ENCODE results near the gene CD86.

Gene CD86

DNA sequence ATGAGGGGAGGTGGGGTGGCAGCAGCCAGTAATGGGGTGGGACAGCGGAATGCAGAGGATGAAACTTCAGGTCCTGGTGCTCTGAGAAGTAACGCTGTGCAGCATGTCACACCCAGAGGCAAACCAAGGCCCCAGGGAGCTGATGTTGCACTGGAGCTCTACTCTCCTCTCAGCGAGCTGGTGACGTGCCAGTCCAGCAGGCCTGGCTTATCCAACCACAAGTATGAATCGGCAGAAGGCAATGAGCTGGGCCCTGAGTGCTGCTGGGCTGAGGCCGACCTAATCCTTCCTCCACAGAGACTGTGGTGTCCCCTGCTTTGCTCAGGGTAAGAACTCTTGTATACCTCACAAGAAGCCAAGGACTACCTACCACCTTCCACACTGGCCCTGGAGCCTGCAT, 30.5 kb downstream of the CD86 start:
- DNase-seq (ENCODE audit: extremely low spot score, insufficient read length, low read depth) = no peak
- FAIRE-seq = peak; percentile 75

DNA sequence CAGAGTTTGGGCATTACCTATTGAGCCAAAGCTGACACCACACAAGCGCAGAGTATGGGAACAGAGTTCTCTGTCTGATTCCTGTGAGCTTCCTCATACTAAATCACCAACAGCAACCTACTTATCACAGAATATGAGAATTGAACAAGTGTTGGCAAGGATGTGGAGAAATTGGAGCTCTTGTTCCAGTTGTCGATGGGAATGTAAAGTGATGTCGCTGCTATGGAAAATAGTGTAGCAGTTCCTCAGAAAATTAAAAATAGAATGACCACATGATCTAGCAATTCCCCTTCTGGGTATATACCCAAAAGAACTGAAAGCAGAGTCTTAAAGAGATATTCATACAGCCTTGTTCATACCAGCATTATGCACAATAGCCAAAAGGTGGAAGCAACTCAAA, 33.4 kb downstream of the CD86 start:
- FAIRE-seq = no peak

DNA sequence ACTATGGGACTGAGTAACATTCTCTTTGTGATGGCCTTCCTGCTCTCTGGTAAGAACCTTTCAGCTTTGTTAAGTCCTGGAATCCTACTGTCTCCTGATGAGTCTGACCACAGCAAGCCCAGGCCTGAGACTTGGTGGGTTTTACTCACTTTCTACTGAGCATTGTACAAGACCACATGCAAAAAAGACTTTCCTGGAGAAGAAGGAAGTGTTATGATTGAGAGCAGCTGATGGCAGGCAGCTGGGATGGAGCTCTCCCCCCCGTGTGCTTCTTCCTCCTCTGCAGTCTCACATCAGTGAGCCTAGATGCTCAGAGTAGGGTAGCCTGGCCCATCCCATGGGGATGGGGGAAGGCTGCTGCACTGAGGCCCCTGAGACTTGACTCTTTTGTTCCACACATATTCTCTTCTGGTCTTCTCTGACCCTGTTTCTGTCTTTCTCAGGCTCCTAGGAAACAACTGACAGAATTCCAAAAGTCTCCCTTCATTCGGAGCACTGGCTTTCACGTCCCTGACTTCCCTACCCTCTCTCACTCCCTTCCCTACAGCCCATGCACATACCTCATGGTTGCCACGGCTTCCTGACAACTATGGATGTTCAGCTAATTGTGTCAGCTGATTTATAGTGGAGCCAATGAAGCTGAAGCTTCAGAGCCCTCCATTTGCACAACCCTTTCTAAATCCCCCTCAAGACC, 36.6 kb downstream of the CD86 start:
- no peak for DNase-seq (ENCODE audit: extremely low spot score, insufficient read length, low read depth)
- FAIRE-seq = peak; percentile 96

More for the DNA sequence above, 33.4 kb downstream of the CD86 start:
- no peak for DNase-seq (ENCODE audit: extremely low spot score, insufficient read length, low read depth)

DNA sequence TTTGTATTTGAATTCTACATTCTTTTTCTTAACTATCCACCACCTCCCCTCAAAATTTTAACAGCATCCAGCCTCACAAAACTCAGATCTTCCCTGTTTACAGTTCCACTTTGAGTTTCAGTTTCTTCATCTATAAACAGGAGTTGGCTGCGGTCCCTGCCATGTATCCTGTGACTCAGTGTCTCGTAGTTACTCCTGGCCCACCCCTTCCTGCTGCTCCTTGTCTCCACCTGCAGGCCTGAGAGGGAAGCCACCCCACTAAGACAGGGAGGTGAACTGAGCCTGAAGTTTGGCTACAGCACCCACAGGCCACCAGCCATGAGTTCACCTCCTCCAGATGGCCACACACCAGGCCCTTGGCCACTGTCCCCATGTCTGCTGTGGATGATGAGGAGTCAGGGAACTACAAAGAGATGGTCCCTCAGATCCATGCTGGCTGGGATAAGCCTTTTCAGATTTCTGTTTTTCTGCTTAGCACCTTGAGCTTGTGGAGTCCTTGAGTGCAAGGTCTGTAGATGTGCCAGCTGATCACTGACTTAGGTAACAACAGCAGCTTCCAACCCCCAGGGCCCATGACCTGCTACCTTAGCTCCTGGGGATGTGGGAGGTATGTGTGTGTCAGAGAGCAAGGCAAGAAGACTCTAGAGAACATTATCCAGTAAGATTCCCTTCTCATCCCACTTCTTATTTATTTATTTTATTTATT, 37.5 kb downstream of the CD86 start:
- no peak for DNase-seq (ENCODE audit: extremely low spot score, insufficient read length, low read depth)
- no peak for FAIRE-seq

DNA sequence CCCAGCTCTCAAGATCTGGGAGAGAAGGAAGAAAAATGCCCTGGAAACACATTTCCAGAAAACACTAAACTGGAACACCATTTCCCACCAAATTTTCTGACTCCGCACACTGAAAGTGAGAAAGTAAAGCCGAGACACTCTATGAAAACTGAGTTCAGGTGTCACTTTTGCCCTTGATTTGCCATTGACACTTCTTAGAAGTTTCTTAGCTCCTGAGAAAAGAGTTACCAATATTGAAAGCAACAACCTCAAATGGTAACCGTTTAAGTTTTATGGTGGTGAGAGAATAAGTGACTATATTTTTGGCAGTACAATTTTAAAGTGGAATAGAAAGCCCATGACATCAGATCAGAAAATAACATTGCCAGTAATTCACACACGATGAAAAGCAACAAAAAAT, 39.0 kb downstream of the CD86 start:
- no peak for DNase-seq (ENCODE audit: extremely low spot score, insufficient read length, low read depth)
- FAIRE-seq = peak; percentile 94

DNA sequence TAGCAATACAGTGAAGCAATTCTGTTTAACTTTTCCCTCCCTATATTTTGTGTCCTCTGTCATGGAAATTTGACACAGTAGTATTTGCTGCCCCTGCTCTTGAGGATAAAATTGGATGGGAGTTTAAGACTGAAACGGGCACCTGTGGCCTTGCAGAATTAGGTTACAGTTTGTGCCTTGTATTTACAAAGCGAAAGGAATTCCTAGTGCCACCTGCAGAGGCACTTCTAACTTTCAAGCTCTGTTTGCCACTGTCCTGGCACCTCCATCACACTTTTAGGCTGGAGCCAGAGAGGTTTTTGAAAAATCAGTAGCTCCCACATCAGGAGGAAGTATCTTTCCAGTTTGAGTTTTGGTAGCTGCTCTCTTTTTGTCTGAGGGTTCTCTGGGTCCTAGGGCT, 39.5 kb downstream of the CD86 start:
- FAIRE-seq = no peak
- DNase-seq (ENCODE audit: extremely low spot score, insufficient read length, low read depth) = no peak

DNA sequence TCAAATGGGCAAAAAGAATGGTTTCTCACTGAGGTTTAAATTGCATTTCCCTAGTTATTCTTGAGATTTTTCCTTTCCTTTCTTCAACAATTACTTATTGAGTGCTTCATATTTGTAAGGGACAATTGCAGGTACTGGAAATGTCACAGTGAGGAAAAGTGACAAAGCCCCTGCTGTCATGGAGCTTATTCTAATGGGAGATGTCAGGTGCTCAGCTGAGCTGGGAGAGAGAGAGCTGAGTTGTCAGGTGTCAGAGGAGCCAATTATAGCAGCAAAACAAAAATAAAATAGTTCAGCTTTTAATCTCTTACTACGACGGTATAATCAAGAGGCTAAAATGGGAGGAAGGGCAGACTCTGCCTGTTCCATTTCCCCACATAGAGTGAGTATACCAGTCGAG, 42.0 kb downstream of the CD86 start:
- FAIRE-seq (no peak), DNase-seq (ENCODE audit: extremely low spot score, insufficient read length, low read depth) (no peak)

DNA sequence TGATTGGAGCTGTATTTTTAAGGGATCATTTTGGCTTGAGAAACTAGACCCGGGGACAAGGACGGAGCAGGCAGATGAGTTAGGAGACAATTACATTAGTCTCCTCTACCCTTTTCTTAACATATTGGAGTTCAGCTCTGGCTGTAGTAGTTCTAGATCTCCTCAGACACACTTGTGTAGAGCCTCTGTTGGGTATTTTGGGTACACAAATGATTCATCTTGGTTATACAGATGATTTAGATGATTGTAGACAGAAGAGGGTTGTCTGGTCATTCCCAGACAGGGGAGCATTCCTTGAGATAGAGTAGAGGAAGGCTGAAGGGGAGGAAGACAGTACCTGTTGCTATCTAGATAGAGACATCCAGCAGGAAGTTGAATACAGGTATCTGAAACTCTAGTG, 43.4 kb downstream of the CD86 start:
- no peak for DNase-seq (ENCODE audit: extremely low spot score, insufficient read length, low read depth)
- FAIRE-seq = peak; percentile 9

DNA sequence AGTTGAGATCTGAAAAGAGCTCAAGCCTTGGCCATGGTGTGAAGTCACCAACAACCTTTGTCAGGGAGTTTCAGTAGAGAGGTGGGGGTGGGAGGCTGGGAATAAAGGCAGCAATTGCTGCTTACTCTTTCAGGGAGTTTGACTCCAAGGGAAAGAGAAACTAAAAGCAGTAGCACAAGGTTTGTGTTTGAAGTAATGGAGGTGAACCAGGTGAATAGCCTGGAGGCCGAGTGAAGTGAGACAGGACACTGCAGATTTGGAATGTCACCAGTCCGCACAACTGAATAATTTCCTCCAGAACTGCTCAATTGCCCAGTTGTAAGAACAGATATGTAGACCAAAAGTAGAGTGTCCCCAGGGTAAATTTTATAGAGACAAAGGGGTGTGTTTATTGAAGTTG, 44.1 kb downstream of the CD86 start:
- FAIRE-seq (peak; percentile 55), DNase-seq (ENCODE audit: extremely low spot score, insufficient read length, low read depth) (no peak)

DNA sequence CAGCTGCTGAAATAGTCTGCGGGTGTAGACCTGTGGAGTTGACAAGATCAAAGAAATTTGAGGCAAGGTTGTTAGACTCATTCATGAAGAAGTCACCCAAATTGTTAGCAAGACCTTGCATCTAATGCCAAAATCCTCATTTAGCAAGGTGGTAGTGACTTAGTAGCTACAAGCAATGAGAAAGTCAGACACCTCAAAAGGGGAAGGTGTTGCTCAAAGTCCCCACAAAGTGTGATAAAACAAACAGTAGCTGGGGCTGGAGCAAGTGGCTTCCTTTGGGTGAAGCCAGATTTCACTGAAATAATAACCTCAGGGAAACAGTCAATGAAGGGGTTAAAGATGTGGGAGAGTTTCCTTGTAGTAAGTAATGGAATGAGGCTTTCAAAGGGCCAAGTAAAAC, 44.9 kb downstream of the CD86 start:
- no peak for FAIRE-seq
- DNase-seq (ENCODE audit: extremely low spot score, insufficient read length, low read depth) = no peak

DNA sequence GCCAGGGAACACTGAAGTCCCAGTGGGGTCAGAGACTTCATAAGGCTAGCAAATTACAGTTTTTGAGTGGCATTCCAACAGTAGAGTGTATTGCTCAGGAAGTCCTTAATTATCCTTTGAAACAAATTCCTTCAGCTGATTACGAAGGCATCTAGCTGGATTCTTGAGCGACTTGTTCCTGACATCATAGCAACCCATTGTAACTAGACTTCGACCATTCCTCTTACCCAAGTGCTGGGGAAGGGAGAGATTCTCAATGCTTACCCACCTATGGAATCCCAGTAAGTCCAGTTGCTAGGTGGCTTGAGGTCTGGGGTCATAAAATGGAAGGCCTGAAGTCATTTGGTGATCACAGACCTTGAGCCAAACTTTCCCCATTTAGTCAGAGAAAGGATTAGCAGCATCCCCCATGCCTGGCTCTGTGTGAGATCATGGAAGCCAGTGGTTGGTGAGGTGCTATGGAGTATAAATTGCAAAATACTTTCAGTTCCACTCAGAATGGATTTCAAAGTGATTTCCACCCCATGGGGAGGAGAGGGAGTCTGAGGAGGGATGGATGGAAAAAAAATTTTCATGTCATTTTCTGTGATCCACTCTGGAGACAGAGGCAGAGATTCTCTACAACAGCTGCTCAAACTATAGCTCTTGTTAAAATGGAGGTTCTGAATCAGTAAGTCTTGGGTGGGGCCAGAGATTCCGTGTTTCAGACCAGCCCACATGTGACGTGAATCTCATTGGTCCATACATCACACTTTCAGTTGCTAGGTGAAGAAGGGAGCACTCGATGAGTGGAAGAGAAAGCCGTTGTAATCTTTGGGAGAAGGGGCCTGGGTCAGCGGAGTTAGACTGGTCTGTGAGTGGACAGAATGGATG, 45.7 kb downstream of the CD86 start:
- FAIRE-seq (no peak), DNase-seq (ENCODE audit: extremely low spot score, insufficient read length, low read depth) (no peak)

DNA sequence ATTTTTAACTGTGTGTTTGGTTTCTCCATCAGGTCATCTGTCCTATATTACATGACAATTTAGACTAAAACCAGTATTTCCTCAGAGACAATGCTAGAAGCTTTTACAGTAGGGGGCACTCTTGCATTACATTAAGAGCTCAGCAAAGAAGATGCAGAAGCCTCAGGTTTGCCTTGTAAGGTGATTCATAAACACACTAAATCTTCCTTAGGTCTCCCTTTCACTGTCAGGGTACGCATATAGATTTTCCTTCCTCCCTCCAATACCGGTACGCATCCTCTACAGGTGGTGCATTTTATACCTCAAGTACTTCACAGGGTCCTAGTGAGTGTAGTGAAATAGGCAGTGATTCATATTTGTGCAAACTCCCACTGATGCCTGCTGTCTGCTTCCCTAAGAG, 46.5 kb downstream of the CD86 start:
- no peak for DNase-seq (ENCODE audit: extremely low spot score, insufficient read length, low read depth)
- peak; percentile 98 for FAIRE-seq

DNA sequence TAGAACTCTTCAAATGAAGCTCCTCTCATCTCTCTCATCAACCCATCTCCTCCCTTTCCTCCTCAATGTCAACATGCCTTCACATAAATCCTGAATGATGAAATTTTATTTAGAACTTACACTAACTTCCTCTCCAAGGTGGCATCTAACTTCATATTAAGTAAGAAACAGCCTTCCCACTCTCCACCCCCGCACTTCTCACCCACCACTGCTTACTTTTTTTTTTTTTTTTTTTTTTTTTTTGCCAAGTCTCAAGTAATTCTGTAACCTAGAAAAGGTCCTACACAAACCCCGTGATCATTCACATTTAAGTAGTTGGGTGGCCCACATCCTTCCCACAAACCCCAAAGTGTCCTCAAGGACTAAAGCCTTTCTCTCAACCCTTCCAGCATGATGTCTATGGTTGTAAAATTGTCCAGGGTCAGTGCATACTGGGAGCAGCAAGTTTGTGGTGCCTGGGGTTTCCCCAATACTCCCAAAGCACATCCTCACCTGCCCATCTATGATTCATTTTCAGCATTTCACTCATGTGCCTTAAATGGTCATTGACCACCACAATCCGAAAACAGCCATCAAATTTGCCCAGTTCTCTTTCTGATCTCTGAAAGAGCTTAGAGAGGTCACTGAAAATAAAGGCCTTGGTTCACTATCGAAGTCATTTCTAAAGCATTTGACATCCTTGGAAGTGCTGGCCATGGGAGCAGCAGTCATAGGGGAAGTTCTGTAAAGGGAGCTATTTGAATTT, 47.2 kb downstream of the CD86 start:
- FAIRE-seq (no peak), DNase-seq (ENCODE audit: extremely low spot score, insufficient read length, low read depth) (no peak)

DNA sequence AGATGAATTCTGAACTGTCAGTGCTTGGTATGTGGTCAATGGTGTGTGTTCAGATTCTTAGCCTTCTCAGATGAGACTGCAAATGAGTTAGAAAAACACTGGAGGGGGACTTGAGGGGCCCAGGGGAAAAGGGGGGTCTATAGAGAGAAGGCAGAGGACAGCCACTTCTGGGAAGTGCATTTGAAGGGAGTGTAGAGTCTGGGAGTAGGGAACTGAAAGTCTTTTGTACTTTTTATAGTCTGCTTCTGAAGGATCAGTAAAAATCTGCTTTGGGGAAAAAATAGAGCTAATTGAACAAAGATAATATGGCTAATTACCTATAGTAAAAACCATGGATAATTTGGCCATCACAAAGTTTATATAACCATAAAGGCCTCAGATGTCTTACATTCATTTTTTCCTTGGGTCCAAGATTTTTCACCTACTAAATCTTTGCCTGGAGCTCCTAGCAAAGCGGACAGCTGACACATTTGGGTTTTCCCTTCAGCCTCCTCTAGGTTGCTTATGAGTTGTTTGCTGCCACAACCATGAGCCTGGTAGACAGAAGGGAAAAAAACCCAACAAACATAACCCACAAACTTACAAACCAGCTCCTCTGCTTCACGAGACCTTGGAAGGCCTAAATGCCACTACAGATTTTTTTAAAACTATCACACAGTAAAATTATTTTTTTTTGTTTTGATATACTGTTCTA, 48.8 kb downstream of the CD86 start:
- FAIRE-seq = no peak

DNA sequence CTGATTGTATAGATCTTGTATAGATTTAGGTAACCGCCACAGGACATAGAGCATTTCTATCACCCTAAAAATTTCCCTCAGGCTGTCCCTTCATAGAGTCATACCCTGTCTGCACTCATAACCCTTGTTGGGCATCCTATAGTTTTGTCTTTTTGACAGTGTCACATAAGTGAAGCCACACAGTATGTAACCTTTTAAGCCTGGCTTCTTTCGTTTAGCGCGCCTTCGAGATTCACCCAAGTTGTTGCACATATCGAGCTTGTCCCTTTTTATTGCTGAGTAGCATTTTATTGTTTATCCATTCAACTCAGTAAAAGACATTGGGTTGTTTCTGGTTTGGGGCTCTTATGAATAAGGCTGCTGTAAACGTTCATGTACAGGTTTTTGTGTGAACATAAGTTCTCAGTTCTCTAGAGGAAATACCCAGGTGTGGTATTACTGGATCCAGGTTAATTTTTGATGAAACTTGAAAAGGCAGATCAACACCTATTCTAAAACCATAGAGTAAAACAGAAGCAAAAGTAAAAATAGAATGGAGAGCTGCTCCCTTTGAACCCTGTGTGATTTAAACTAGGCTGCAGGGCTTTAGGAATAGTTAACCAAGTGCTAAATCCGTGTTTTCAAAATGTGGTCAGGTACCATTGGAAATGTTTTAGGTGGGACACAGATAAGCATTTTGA, 49.5 kb downstream of the CD86 start:
- no peak for DNase-seq (ENCODE audit: extremely low spot score, insufficient read length, low read depth)
- FAIRE-seq = peak; percentile 93

More for the DNA sequence above, 48.8 kb downstream of the CD86 start:
- no peak for DNase-seq (ENCODE audit: extremely low spot score, insufficient read length, low read depth)

DNA sequence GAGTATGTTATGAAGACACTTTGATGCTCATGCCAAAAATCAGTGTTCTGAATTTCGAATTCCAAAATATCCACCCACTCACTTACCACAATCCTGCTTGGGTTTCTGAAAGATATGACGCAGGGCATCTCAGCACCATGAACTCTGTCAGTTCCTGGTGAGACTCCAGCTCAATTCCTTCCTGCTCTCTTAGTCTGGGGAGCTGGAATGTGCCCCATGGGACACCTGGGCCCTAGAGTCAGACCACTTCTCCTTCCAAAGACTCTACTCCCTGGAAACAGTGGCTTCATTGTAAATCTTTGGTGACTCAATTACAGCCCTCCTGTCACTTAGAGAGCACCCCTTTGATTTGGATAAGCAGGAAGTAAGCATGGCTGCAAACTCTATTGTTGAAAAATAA, 50.5 kb downstream of the CD86 start:
- peak; percentile 76 for FAIRE-seq
- no peak for DNase-seq (ENCODE audit: extremely low spot score, insufficient read length, low read depth)

DNA sequence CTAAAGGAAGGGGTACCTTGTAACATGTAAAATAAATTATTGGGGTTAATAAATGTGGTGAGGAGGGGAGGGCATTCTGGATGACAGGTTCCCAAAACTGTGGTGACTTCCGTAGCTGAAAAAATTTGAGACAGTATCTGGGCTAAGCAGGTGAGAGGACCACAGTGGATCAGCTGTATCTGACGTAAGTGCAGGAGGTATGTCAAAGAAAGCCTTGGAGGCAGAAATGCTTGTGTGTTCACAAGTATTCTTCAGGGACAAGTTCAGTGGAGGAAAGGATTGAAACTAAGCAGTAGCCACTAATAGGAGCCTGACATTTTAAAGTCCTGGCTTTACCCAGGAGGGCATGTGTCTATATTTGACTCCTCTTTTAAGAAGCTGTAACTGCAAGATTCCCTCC, 52.0 kb downstream of the CD86 start:
- FAIRE-seq = no peak
- no peak for DNase-seq (ENCODE audit: extremely low spot score, insufficient read length, low read depth)

DNA sequence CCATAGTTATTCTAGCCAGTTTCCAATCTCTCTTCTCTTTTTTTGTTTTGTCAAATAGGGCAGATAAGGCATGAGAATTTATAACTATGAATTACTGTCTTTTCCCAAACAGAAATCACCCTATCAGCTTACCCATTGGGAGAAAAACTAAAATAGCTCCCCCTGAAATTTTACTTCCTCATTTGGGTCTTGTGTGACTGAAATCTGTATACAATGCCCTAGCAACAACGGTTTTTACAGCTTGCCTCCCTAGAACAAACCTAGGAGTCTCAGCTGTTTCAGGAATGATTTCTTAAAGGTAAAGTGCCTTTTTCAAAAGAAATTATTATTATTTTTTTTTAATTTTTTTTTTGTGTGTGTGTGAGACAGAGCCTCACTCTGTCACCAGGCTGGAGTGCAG, 56.8 kb downstream of the CD86 start:
- DNase-seq (ENCODE audit: extremely low spot score, insufficient read length, low read depth) = no peak
- FAIRE-seq = no peak

DNA sequence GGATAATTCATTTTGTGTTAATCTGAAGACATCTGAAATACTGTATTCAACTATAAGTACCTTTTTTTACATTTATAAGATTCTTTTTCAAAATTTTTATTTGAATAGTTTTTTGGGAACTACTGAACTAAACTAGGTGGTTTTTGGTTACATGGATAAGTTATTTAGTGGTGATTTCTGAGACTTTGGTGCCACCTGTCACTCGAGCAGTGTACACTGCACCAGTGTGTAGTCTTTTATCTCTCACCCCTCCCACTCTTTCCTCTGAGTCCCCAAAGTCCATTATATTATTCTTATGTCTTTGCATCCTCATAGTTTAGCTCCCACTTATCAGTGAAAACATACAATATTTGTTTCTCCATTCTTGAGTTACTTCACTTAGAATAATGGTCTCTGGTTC, 57.6 kb downstream of the CD86 start:
- peak; percentile 60 for FAIRE-seq
- no peak for DNase-seq (ENCODE audit: extremely low spot score, insufficient read length, low read depth)
